SIG-M5 (cell line): ENCODE results near the gene ELAVL4.

ENCODE experiments used
- DNase-seq: peaks from one replicate; lab custom pipeline; 2025; lab: John Stamatoyannopoulos, UW

ELAVL4 gene

DNA sequence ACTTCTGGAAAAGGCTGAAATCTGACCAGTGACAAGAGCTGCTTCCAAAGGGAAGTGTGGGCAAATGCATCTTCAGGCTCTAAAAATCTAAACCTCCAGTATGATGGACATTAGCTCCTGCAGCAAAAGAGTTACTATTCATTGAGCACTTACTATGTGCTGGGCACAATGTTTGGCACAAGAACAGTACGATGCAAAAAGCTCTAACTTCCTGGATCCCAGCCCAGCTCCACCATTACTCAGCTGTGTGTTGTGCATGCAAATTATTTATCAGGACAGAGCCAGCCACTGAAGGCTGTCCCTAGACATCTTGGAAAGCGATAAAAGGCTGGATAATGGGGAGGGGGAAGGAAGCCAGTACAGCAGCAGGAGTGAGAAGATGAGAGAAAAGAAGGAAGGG is 143.5 kb downstream of the ELAVL4 start:
- DNase-seq, result no peak
